ENCODE measurements around the gene ABO.
"Not testable (repeated sequence)": the region's sequence is repeated elsewhere in the genome, so short reads cannot be mapped to it uniquely, and the experiment has no call there.

The ABO gene

GRCh38 chr9:133205996-133206931 is 68.7 kb downstream of the ABO start:
- DNase-seq (ENCODE audit: low read depth in 2 of 2) = no peak

GRCh38 chr9:133205481-133205887 is 69.5 kb downstream of the ABO start:
- DNase-seq (ENCODE audit: low read depth in 2 of 2) = not testable (repeated sequence)
